ENCODE measurements around the gene CNTN1. TPM values are rescaled to one million over a fixed set of nuclear protein-coding genes. Genes with fewer than 3 reads are reported as not detected.

The CNTN1 gene
- total and polyA plus RNA-seq, 2 of the 13 experiments (the other 11 are each of a cell fraction or from before 2014, with no cell fraction given) = 0.01 to 0.07 TPM

DNA sequence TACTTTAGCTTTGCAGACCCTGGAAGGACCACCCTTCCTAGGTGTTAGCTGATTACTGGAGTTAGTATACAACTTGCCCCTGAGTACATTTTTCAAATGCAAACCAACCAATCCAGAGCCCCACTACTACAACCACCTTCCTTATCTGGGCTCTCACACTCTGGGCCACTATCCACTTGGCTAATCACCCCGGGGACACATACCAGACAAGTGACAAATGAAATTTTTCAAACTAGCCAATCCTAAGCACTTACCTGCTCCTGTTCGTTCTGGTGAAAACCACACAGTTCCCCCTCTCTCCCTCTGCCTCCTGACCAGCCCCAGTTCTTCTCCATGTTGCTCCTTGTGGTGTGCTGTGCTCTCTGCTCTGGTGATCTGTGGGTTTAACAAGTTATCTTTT lies 140.4 kb downstream of the CNTN1 start:
- H3K9me3 ChIP-seq (ENCODE audit: low read length) = no peaks in the 10 kb centered on the region
- H3K9ac ChIP-seq (ENCODE audit: insufficient read depth, low read depth, low read length) = no peak overlapping the region
- H3K27me3 ChIP-seq (ENCODE audit: control insufficient read depth in 1 of 2, insufficient read depth in 2 of 2, low read length in 2 of 2) = no peaks in the 10 kb centered on the region
- CTCF ChIA-PET (ENCODE audit: low intra/inter-chr PET ratio, low total read pairs) = no interaction called here
- ATAC-seq (no peak), FAIRE-seq (no peak), DNase-seq (ENCODE audit: low spot score) (no peak)
- in situ Hi-C loops (cut with HindIII; ENCODE audit: extremely low pct_ligation_motif_present, low pct_unique_long_range_greater_than_20kb) = no loop called here
- H3K4me2 ChIP-seq (ENCODE audit: low read depth, low read length) = no peak overlapping the region
- H3K36me3 ChIP-seq (replicated peaks in 1 of 2; ENCODE audit: control insufficient read depth in 1 of 2, insufficient read depth in 2 of 2, low read length in 2 of 2) = no peaks in the 10 kb centered on the region
- H3K4me3 ChIP-seq (replicated peaks in 1 of 3; ENCODE audit: insufficient read depth in 1 of 3, low read depth in 2 of 3, low read length in 3 of 3) = no peak overlapping the region
- 0% methylated on average over 2 of the region's 2 CpGs for WGBS (ENCODE audit: low lambda C conversion rate)
- TF ChIP-seq RFX3 (CRISPR knock-in tag; IDR thresholded peaks at IDR 0.05) (no peak), ZEB1 (IDR thresholded peaks at IDR 0.05; ENCODE audit: insufficient replicate concordance, low read depth) (no peak), PCBP1 (IDR thresholded peaks at IDR 0.05; ENCODE audit: borderline replicate concordance, low read depth, low read length) (no peak)
- POLR2A ChIA-PET = no interaction called here
- intact Hi-C loops (cut with micrococcal nuclease; ENCODE audit: unreplicated experiment) = no loop called here
- no TSS peak for BruUV-seq (replicated peaks)
- H3K79me2 ChIP-seq (ENCODE audit: insufficient read depth, low read length) = no peaks in the 10 kb centered on the region
- H2AFZ ChIP-seq (ENCODE audit: low read length) = no peak overlapping the region
- no peaks in the 10 kb centered on the region for H3K4me1 ChIP-seq (ENCODE audit: insufficient read depth, low read length)
- H3K27ac ChIP-seq (ENCODE audit: extremely low read length, insufficient read depth, low read length) = no peak overlapping the region
- no peaks in the 10 kb centered on the region for H4K20me1 ChIP-seq (ENCODE audit: insufficient read depth, low read length)

GRCh38 chr12:40833818-40834217 lies 141.6 kb downstream of the CNTN1 start:
- ChIA-PET CTCF (ENCODE audit: low intra/inter-chr PET ratio, low total read pairs) (no interaction called here), POLR2A (no interaction called here)
- no peak overlapping the region for H2AFZ ChIP-seq (ENCODE audit: low read length)
- H3K9ac ChIP-seq (ENCODE audit: insufficient read depth, low read depth, low read length) = no peak overlapping the region
- no peaks in the 10 kb centered on the region for H3K4me1 ChIP-seq (ENCODE audit: insufficient read depth, low read length)
- TF ChIP-seq KLF12 (CRISPR knock-in tag; IDR thresholded peaks at IDR 0.05; ENCODE audit: borderline replicate concordance) (no peak), ZNF839 (CRISPR knock-in tag; IDR thresholded peaks at IDR 0.05; ENCODE audit: borderline replicate concordance) (no peak), KDM4B (CRISPR knock-in tag; IDR thresholded peaks at IDR 0.05) (no peak), ZIK1 (CRISPR knock-in tag; IDR thresholded peaks at IDR 0.05; ENCODE audit: borderline replicate concordance, low read depth) (no peak), HCFC1 (IDR thresholded peaks at IDR 0.05; ENCODE audit: low read depth, low read length) (no peak), ZC3H4 (CRISPR knock-in tag; IDR thresholded peaks at IDR 0.05; ENCODE audit: borderline replicate concordance) (no peak), SMAD9 (CRISPR knock-in tag; IDR thresholded peaks at IDR 0.05) (no peak), KMT2A (CRISPR knock-in tag; IDR thresholded peaks at IDR 0.05) (no peak), ZNF597 (CRISPR knock-in tag; IDR thresholded peaks at IDR 0.05) (no peak), HDAC1 (CRISPR knock-in tag; IDR thresholded peaks at IDR 0.05) (no peak), ZNF256 (CRISPR knock-in tag; conservative IDR thresholded peaks at IDR 0.05) (no peak), ETV6 (CRISPR knock-in tag; conservative IDR thresholded peaks at IDR 0.05) (no peak), MAFG (CRISPR knock-in tag; IDR thresholded peaks at IDR 0.05) (no peak), ZNF607 (CRISPR knock-in tag; IDR thresholded peaks at IDR 0.05; ENCODE audit: borderline replicate concordance) (no peak), ZNF543 (CRISPR knock-in tag; IDR thresholded peaks at IDR 0.05) (no peak), REL (CRISPR knock-in tag; conservative IDR thresholded peaks at IDR 0.05) (no peak), ZNF33A (CRISPR knock-in tag; IDR thresholded peaks at IDR 0.05; ENCODE audit: borderline replicate concordance) (no peak)
- TF ChIP-seq, protein P1, sequence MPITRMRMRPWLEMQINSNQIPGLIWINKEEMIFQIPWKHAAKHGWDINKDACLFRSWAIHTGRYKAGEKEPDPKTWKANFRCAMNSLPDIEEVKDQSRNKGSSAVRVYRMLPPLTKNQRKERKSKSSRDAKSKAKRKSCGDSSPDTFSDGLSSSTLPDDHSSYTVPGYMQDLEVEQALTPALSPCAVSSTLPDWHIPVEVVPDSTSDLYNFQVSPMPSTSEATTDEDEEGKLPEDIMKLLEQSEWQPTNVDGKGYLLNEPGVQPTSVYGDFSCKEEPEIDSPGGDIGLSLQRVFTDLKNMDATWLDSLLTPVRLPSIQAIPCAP (CRISPR knock-in tag; IDR thresholded peaks at IDR 0.05; ENCODE audit: low read depth) = no peak
- no peak for ATAC-seq
- no peaks in the 10 kb centered on the region for H3K9me3 ChIP-seq (ENCODE audit: low read length)
- no peak overlapping the region for H3K4me2 ChIP-seq (ENCODE audit: low read depth, low read length)
- no peak for FAIRE-seq
- H4K20me1 ChIP-seq (ENCODE audit: insufficient read depth, low read length) = no peaks in the 10 kb centered on the region
- BruUV-seq (replicated peaks) = no TSS peak
- H3K79me2 ChIP-seq (ENCODE audit: insufficient read depth, low read length) = no peaks in the 10 kb centered on the region
- H3K36me3 ChIP-seq (replicated peaks in 1 of 2; ENCODE audit: control insufficient read depth in 1 of 2, insufficient read depth in 2 of 2, low read length in 2 of 2) = no peaks in the 10 kb centered on the region
- in situ Hi-C loops (cut with HindIII; ENCODE audit: extremely low pct_ligation_motif_present, low pct_unique_long_range_greater_than_20kb) (no loop called here), intact Hi-C loops (cut with micrococcal nuclease; ENCODE audit: unreplicated experiment) (no loop called here)
- H3K27me3 ChIP-seq (ENCODE audit: control insufficient read depth in 1 of 2, insufficient read depth in 2 of 2, low read length in 2 of 2) = no peaks in the 10 kb centered on the region
- WGBS (ENCODE audit: low lambda C conversion rate) = 0% methylated on average over 2 of the region's 2 CpGs
- H3K27ac ChIP-seq (ENCODE audit: extremely low read length, insufficient read depth, low read length) = no peak overlapping the region
- H3K4me3 ChIP-seq (replicated peaks in 1 of 3; ENCODE audit: insufficient read depth in 1 of 3, low read depth in 2 of 3, low read length in 3 of 3) = no peak overlapping the region
- no peak for DNase-seq (ENCODE audit: low spot score)

Data from HepG2 (cell line).